ENCODE data around the gene ESRRB.

The ESRRB gene

GRCh38 chr14:76375947-76376404, at the start of gene ESRRB:
TSS of gene ESRRB (plus strand) at chr14:76376137. CDS start at chr14:76376402, 265 bp downstream.
- peak in 6 of 58 donors; percentile 1 to 27 (median 9) for DNase-seq

- DNase-seq = peak in 3 of 58 donors; percentile 2 to 19 (median 11)
Observed at GRCh38 chr14:76326918-76327689, 48.8 kb upstream of the ESRRB start.

- no peak for DNase-seq
Observed at GRCh38 chr14:76328457-76329137, 47.3 kb upstream of the ESRRB start.

GRCh38 chr14:76329154-76329928, 46.6 kb upstream of the ESRRB start:
- DNase-seq = no peak

DNA sequence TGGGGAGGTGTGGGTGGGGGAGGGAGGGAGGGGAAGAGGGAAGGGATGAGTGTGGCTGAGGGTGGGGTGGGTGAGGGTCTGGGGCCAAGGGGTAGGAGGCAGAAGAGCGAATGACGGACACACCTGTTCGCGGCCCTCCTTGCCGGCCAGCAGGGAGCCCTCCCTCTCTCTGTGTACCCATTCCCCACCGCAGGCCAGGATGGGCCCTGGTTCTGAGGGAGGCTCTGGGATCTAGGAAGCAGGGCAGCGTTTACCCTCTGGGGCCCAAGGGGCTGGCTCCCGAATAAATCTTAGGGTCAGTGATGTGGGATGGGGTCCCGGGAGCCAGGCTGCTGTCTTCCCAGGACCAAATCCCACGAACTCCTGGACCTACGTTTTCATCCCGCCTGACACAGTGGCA, 46.0 kb upstream of the ESRRB start:
- DNase-seq = no peak

DNA sequence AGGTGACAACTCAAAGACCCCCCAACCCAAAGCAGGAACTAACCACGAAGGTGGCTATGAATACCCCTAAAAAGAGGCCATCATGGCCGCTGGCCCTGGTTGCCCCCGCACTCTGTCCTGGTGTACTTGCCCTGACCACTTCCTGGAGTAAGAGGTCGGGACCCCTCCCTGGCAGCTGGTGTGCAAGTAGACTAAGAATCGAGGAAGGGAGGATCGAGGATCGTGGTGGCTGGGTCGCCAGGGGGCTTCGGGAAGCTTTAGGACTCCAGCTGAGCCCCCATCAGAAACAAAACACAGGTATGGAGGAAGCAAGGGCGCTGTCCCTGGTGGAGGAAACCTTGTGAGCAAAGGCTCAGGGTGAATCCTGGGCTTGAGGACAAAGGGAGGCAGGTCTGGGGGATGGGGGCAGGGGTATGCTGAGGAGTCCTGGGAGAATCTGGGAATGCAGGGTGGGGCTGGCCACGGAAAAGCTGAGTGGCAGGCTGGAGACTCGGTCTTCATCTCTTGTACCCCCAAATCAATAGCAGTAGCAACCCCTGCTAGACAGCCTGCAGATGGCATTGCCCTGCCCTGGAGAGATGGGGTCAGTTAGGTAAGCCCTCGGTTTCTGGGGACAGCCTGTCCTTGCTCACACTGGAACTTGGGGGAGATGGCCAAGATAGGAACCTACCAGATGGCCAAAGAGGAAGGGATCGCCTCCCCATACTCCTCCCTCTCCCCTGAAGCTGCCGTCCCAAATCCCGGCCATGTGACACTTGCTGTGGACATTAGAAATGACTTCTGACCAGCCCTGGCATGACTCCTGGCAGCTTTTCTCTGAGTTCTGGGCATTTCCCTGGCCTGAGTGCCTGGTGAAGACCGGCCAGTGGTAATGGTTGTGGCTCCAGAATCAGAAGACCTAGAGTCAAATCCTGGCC, 45.3 kb upstream of the ESRRB start:
- DNase-seq = no peak

GRCh38 chr14:76331328-76332011, 44.5 kb upstream of the ESRRB start:
- DNase-seq = no peak

- no peak for DNase-seq
Observed at GRCh38 chr14:76333664-76334063, 42.3 kb upstream of the ESRRB start.

- DNase-seq = no peak
Observed at GRCh38 chr14:76334316-76334715, 41.6 kb upstream of the ESRRB start.

GRCh38 chr14:76336876-76337275, 39.1 kb upstream of the ESRRB start:
- DNase-seq = no peak

GRCh38 chr14:76337635-76338545, 38.0 kb upstream of the ESRRB start:
- DNase-seq = peak in 1 of 58 donors; percentile 6

DNA sequence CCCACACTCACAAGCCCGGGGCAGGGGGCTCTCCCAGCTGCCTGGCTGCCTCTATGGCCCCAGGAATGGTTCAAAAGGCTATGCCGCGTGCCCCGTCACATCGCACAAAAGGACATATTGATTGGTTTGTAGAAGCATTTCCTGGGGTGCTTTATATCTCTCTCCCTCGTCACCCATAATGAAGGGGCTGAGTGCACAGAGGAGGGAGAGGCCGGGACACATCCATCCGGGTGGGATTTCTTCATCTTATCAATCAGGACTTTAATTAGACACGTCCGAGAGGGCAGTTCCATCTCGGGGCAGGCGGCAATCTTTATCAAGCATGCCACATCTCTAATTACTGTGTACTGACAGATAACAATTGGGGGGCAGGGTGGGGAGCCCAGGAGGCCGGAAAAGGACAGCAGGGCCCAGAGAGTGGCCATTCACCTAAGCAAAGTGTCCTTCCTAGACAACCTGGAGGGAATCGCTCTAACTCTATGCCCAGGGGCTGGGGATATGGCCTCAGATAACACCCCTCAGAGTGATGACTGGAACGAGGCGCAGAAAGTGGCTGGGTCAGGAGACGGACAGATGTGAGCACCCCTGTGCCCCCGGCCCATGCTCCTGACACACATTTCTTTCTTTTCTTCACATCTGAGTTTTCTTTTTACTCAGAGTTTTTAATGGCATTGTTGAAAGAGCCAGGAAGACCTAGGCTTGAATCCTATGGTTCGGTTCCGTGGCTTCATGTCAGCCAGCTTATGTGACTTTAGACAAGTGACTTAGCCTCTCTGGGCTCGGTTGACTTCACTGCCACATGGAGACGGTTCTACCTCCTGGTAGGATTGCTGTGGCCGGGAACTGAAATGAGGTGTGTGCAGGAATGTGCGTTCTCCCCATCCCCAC, 36.0 kb upstream of the ESRRB start:
- DNase-seq = no peak

- no peak for DNase-seq
Observed at GRCh38 chr14:76343386-76343785, 32.6 kb upstream of the ESRRB start.

DNA sequence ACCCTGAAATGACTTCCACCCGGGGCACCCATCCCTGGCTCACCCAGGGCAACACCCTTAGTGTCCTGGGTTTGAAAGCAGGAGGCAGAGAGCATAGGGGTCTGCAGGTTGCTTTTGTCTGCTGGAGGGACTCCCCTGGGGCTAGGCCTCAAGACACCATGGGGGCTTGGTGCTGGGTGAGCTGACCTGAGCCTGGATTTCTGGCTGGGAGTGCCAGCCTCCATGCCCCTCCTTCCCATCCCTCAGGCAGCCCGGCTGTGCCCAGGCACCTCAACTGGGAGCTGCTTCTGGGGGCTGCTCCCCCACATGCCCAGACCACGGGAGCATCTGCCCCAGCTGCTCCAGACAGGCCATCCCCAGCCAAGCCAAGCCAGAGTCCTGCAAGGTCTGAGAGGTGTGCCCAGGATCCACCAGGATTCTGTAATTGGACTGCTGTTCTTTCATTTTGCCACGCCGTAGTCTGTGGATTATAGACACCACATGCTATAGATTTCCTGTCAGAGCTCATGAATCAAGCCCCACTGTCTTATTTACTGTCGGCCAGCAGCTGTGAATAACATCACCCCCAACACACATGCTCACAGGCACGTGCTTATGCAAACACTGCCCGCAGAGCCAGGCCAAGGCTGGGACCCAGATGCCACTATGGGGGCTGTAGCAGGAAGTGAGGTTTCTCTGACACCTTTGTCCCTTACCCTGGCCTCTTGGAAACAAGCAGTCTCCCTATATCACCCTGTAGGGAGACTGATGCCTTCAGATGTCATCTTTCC, 29.4 kb upstream of the ESRRB start:
- no peak for DNase-seq

- DNase-seq = peak in 2 of 58 donors; percentile 1 to 5
Observed at GRCh38 chr14:76348898-76349297, 27.0 kb upstream of the ESRRB start.

GRCh38 chr14:76349993-76350392, 25.9 kb upstream of the ESRRB start:
- no peak for DNase-seq

- no peak for DNase-seq
Observed at GRCh38 chr14:76350671-76351070, 25.3 kb upstream of the ESRRB start.

Measured in anterior cingulate cortex (tissue), 58 donors.